ENCODE results near the gene TEDC2. TPM values are rescaled to one million over a fixed set of nuclear protein-coding genes. Genes with fewer than 3 reads are reported as not detected.

Gene TEDC2
- total RNA-seq, 3 donors from 2014 or later (not counting 1 experiment from before 2014, with no cell fraction given), result 0.47 to 2.2 (median 0.55) TPM

- Histone ChIP-seq H3K4me1 (ENCODE audit: control insufficient read depth, insufficient read depth, low read length) (peaks cover 39% of the 10 kb centered on the region), H3K27ac (ENCODE audit: low read length) (no peak overlapping the region), H3K27me3 (ENCODE audit: control insufficient read depth, insufficient read depth, low read length) (no peaks in the 10 kb centered on the region), H3K36me3 (ENCODE audit: control insufficient read depth, insufficient read depth, low read length) (peaks cover 17% of the 10 kb centered on the region), H3K9me3 (ENCODE audit: control insufficient read depth, insufficient read depth, low read length) (no peaks in the 10 kb centered on the region), H3K4me3 (ENCODE audit: low read length) (no peak overlapping the region)
- intact Hi-C loops (cut with micrococcal nuclease), result no loop called here
- Mint-ChIP-seq H3K27me3 (ENCODE audit: low read depth in 2 of 2) (no peaks in the 10 kb centered on the region), H3K4me3 (no peak overlapping the region), H3K9me3 (no peaks in the 10 kb centered on the region), H3K36me3 (no peaks in the 10 kb centered on the region), H3K27ac (peak overlapping the region in 1 of 2 donors; percentile 88), H3K4me1 (peaks cover 17 to 19% of the 10 kb centered on the region in 2 donors)
- no peak for DNase-seq
- WGBS (ENCODE audit: insufficient coverage), result 99% methylated on average over 9 of the region's 9 CpGs
- ATAC-seq, result no peak
- TF ChIP-seq CTCF (IDR thresholded peaks at IDR 0.05), result no peak
These were observed 23.8 kb upstream of the TEDC2 start for GRCh38 chr16:2436110-2436509.

GRCh38 chr16:2437032-2437790 lies 22.7 kb upstream of the TEDC2 start:
- H3K4me3 Mint-ChIP-seq, result peak overlapping the region; percentile 67
- peaks cover 16% of the 10 kb centered on the region for H3K36me3 ChIP-seq (ENCODE audit: control insufficient read depth, insufficient read depth, low read length)
- H3K4me3 ChIP-seq (ENCODE audit: low read length), result no peak overlapping the region
- H3K27ac Mint-ChIP-seq, result peak overlapping the region; percentile 80 to 88
- no peaks in the 10 kb centered on the region for H3K9me3 ChIP-seq (ENCODE audit: control insufficient read depth, insufficient read depth, low read length)
- no peaks in the 10 kb centered on the region for H3K36me3 Mint-ChIP-seq
- DNase-seq, result no peak
- peak overlapping the region; percentile 48 for H3K27ac ChIP-seq (ENCODE audit: low read length)
- H3K9me3 Mint-ChIP-seq, result no peaks in the 10 kb centered on the region
- H3K27me3 Mint-ChIP-seq (ENCODE audit: low read depth in 2 of 2), result no peaks in the 10 kb centered on the region
- intact Hi-C loops (cut with micrococcal nuclease), result no loop called here
- H3K27me3 ChIP-seq (ENCODE audit: control insufficient read depth, insufficient read depth, low read length), result no peaks in the 10 kb centered on the region
- H3K4me1 Mint-ChIP-seq, result peaks cover 17 to 19% of the 10 kb centered on the region in 2 donors
- WGBS (ENCODE audit: insufficient coverage), result 84% methylated on average over 24 of the region's 24 CpGs
- H3K4me1 ChIP-seq (ENCODE audit: control insufficient read depth, insufficient read depth, low read length), result peaks cover 39% of the 10 kb centered on the region
- TF ChIP-seq CTCF (IDR thresholded peaks at IDR 0.05), result no peak
- peak; percentile 44 to 82 (median 72) for ATAC-seq

GRCh38 chr16:2438121-2438520 lies 21.8 kb upstream of the TEDC2 start:
- no peak overlapping the region for H3K27ac ChIP-seq (ENCODE audit: low read length)
- Mint-ChIP-seq H3K4me3 (no peak overlapping the region), H3K9me3 (no peaks in the 10 kb centered on the region), H3K36me3 (no peaks in the 10 kb centered on the region), H3K27ac (no peak overlapping the region), H3K4me1 (peaks cover 17 to 19% of the 10 kb centered on the region in 2 donors), H3K27me3 (ENCODE audit: low read depth in 2 of 2) (no peaks in the 10 kb centered on the region)
- no peaks in the 10 kb centered on the region for H3K27me3 ChIP-seq (ENCODE audit: control insufficient read depth, insufficient read depth, low read length)
- DNase-seq, result no peak
- WGBS (ENCODE audit: insufficient coverage), result 97% methylated on average over 14 of the region's 14 CpGs
- H3K9me3 ChIP-seq (ENCODE audit: control insufficient read depth, insufficient read depth, low read length), result no peaks in the 10 kb centered on the region
- H3K36me3 ChIP-seq (ENCODE audit: control insufficient read depth, insufficient read depth, low read length), result peaks cover 7% of the 10 kb centered on the region
- intact Hi-C loops (cut with micrococcal nuclease), result no loop called here
- no peak for ATAC-seq
- peaks cover 39% of the 10 kb centered on the region for H3K4me1 ChIP-seq (ENCODE audit: control insufficient read depth, insufficient read depth, low read length)
- TF ChIP-seq CTCF (IDR thresholded peaks at IDR 0.05), result no peak
- H3K4me3 ChIP-seq (ENCODE audit: low read length), result no peak overlapping the region
